ENCODE measurements around the gene ACOX3. TPM values are rescaled to one million over a fixed set of nuclear protein-coding genes. Genes with fewer than 3 reads are reported as not detected.
A peak's percentile ranks its signal among the peaks of the same experiment; 100 is the strongest.

Gene ACOX3
- total and polyA plus RNA-seq, 10 of the 15 experiments (the other 5 are each of a cell fraction or from before 2014, with no cell fraction given): 2.0 to 24.5 (median 14.0) TPM

GRCh38 chr4:8385106-8385505, 55.4 kb downstream of the ACOX3 start (continued):
- TF ChIP-seq IRF3 (IDR thresholded peaks at IDR 0.05): no peak
- TF ChIP-seq NR2F1 (conservative IDR thresholded peaks at IDR 0.05): 0 out of 2 replicates have a peak, but pooled peaks have one; percentile 51
- TF ChIP-seq ZSCAN29 (IDR thresholded peaks at IDR 0.05): no peak
- TF ChIP-seq ATF7 (IDR thresholded peaks at IDR 0.05; ENCODE audit: low read depth): 0 out of 2 replicates have a peak, but pooled peaks have one; percentile 31
- TF ChIP-seq CBX5 (IDR thresholded peaks at IDR 0.05; ENCODE audit: low read depth): no peak
- no peak for TF ChIP-seq NFYB (IDR thresholded peaks at IDR 0.05; ENCODE audit: insufficient read depth, low read depth, low read length)
- TF ChIP-seq FOS (IDR thresholded peaks at IDR 0.05; ENCODE audit: borderline replicate concordance, extremely low read depth, insufficient read length): no peak
- TF ChIP-seq RAD51 (IDR thresholded peaks at IDR 0.05): peak; percentile 78
- peak in 1 of 2 experiments; percentile 55; a peak in 2 of 4 replicates for TF ChIP-seq BHLHE40 (IDR thresholded peaks at IDR 0.05; ENCODE audit: borderline replicate concordance in 1 of 2, low read depth in 2 of 2, low read length in 1 of 2)
- TF ChIP-seq GABPA (IDR thresholded peaks at IDR 0.05; ENCODE audit: low read depth): no peak
- TF ChIP-seq POLR2A (IDR thresholded peaks at IDR 0.05; ENCODE audit: low read depth, low read length): peak; percentile 38; the same call in 1 of the 2 replicates

GRCh38 chr4:8384397-8385060, 56.0 kb downstream of the ACOX3 start:
- in situ Hi-C loops (cut with MboI): no loop called here
- no peak for ATAC-seq
- no peaks in the 10 kb centered on the region for H3K27me3 ChIP-seq (replicated peaks in 1 of 2; ENCODE audit: control insufficient read depth in 2 of 2, insufficient read depth in 2 of 2, low read length in 1 of 2)
- WGBS (ENCODE audit: insufficient coverage, insufficient replicate concordance, low lambda C conversion rate, missing lambda C conversion rate): 88% methylated on average over 26 of the region's 26 CpGs
- DNase-seq (ENCODE audit: low read depth, low spot score): no peak
- CTCF ChIA-PET: no interaction called here
- BruUV-seq (replicated peaks): no TSS peak
- no peaks in the 10 kb centered on the region for H4K20me1 ChIP-seq (ENCODE audit: control insufficient read depth, insufficient read depth)
- no peak for FAIRE-seq
- no peak overlapping the region for H3K4me2 ChIP-seq (ENCODE audit: control insufficient read depth, insufficient read depth)
- no peak overlapping the region for H3K27ac ChIP-seq (ENCODE audit: control insufficient read depth, insufficient read depth)
- POLR2A ChIA-PET: no interaction called here
- SMC1A ChIA-PET (ENCODE audit: uncharacterized antibody, unreplicated experiment): no interaction called here
- H3K4me1 ChIP-seq (ENCODE audit: control insufficient read depth, insufficient read depth, low read length): peaks cover 5% of the 10 kb centered on the region; the same call in 1 of the 2 replicates
- no peak overlapping the region for H3K9ac ChIP-seq (ENCODE audit: control insufficient read depth, insufficient read depth, low read length)
- H3K36me3 ChIP-seq (ENCODE audit: control insufficient read depth in 2 of 2, insufficient read depth in 2 of 2, low read length in 1 of 2): peaks cover 0 to 4% of the 10 kb centered on the region in 2 experiments; a peak in 1 of 4 replicates
- no peak overlapping the region for H2AFZ ChIP-seq (ENCODE audit: control insufficient read depth, low read depth, low read length)
- TF ChIP-seq SP1 (IDR thresholded peaks at IDR 0.05; ENCODE audit: low read depth, low read length) (no peak), POU2F2 (IDR thresholded peaks at IDR 0.05; ENCODE audit: borderline replicate concordance, low read depth, low read length) (no peak), BHLHE40 (IDR thresholded peaks at IDR 0.05; ENCODE audit: borderline replicate concordance in 1 of 2, low read depth in 2 of 2, low read length in 1 of 2) (no peak), CBX5 (IDR thresholded peaks at IDR 0.05; ENCODE audit: low read depth) (no peak), ZBTB33 (IDR thresholded peaks at IDR 0.05) (peak; percentile 72; the same call in 1 of the 2 replicates), FOXK2 (IDR thresholded peaks at IDR 0.05) (no peak), RUNX3 (IDR thresholded peaks at IDR 0.05; ENCODE audit: low read length) (no peak)
- intact Hi-C loops (cut with micrococcal nuclease; ENCODE audit: unreplicated experiment): no loop called here
- H3K79me2 ChIP-seq (ENCODE audit: control insufficient read depth, insufficient read depth, low read length): no peaks in the 10 kb centered on the region
- no peaks in the 10 kb centered on the region for H3K9me3 ChIP-seq (replicated peaks; ENCODE audit: control insufficient read depth, insufficient read depth, low read length)
- RAD21 ChIA-PET (ENCODE audit: unreplicated experiment): no interaction called here
- H3K4me3 ChIP-seq: no peak overlapping the region
